Stimulated activated CD4-positive, alpha-beta T cell treated with anti-CD3 and anti-CD28 coated beads, Interleukin-4, amount 100 ng/mL, for 24 hours (primary cell): Measurements from ENCODE around the gene NCBP2.

Experiments used
- DNase-seq: peaks from one replicate; pipeline ENCODE4 v3.0.0-alpha.2; 2020

Gene NCBP2

GRCh38 chr3:196936288-196936687, 6.0 kb downstream of the NCBP2 start:
- DNase-seq = no peak

- no peak for DNase-seq
These were observed 9.7 kb downstream of the NCBP2 start for GRCh38 chr3:196932600-196932999.

GRCh38 chr3:196931828-196932587, 10.3 kb downstream of the NCBP2 start:
- no peak for DNase-seq

- DNase-seq = no peak
These were observed 11.2 kb downstream of the NCBP2 start for GRCh38 chr3:196931157-196931556.

GRCh38 chr3:196927571-196928453, 14.5 kb downstream of the NCBP2 start:
- no peak for DNase-seq

GRCh38 chr3:196920733-196921132, 21.6 kb downstream of the NCBP2 start:
- no peak for DNase-seq

GRCh38 chr3:196918968-196919367, 23.4 kb downstream of the NCBP2 start:
- no peak for DNase-seq

- no peak for DNase-seq
These were observed 25.3 kb downstream of the NCBP2 start for GRCh38 chr3:196916995-196917394.

- no peak for DNase-seq
These were observed 26.1 kb downstream of the NCBP2 start for GRCh38 chr3:196916221-196916620.

GRCh38 chr3:196915375-196915774, 27.0 kb downstream of the NCBP2 start:
- no peak for DNase-seq

GRCh38 chr3:196914866-196915265, 27.5 kb downstream of the NCBP2 start:
- DNase-seq = no peak

- DNase-seq = no peak
These were observed 38.6 kb downstream of the NCBP2 start for GRCh38 chr3:196903740-196904139.

- no peak for DNase-seq
These were observed 40.0 kb downstream of the NCBP2 start for GRCh38 chr3:196902296-196902695.

- DNase-seq = no peak
These were observed 40.6 kb downstream of the NCBP2 start for GRCh38 chr3:196901768-196902167.

GRCh38 chr3:196896229-196896628, 46.1 kb downstream of the NCBP2 start:
- no peak for DNase-seq

- DNase-seq = no peak
These were observed 47.6 kb downstream of the NCBP2 start for GRCh38 chr3:196894557-196895295.

GRCh38 chr3:196889844-196890708, 52.3 kb downstream of the NCBP2 start:
- no peak for DNase-seq

GRCh38 chr3:196886144-196886543, 56.2 kb downstream of the NCBP2 start:
- no peak for DNase-seq
